GM21367 (cell line): ENCODE data around the gene GGT7.

Experiments
- ATAC-seq: cut with Tn5 transposase; IDR thresholded peaks from one replicate; pipeline ENCODE4 v1.9.1; 2021; ENCODE audit not compliant: unreplicated experiment

The GGT7 gene

GRCh38 chr20:34797012-34797995 is 75.4 kb downstream of the GGT7 start:
- no peak for ATAC-seq
